ENCODE data around the gene MCM3AP.
"Not testable (repeated sequence)": the region's sequence is repeated elsewhere in the genome, so short reads cannot be mapped to it uniquely, and the experiment has no call there.

Gene MCM3AP

GRCh38 chr21:46311568-46311967 lies 26.2 kb upstream of the MCM3AP start:
- DNase-seq (ENCODE audit: low read depth, low spot score): no peak

GRCh38 chr21:46310260-46310659 lies 24.8 kb upstream of the MCM3AP start:
- not testable (repeated sequence) for DNase-seq (ENCODE audit: low read depth, low spot score)

- no peak for DNase-seq (ENCODE audit: low read depth, low spot score)
Observed at GRCh38 chr21:46308431-46308830, 23.0 kb upstream of the MCM3AP start.

GRCh38 chr21:46307625-46308024 lies 22.2 kb upstream of the MCM3AP start:
- no peak for DNase-seq (ENCODE audit: low read depth, low spot score)

GRCh38 chr21:46304955-46305354 lies 19.5 kb upstream of the MCM3AP start:
- no peak for DNase-seq (ENCODE audit: low read depth, low spot score)

- no peak for DNase-seq (ENCODE audit: low read depth, low spot score)
Observed at GRCh38 chr21:46304437-46304836, 19.0 kb upstream of the MCM3AP start.

GRCh38 chr21:46301759-46302158 lies 16.3 kb upstream of the MCM3AP start:
- DNase-seq (ENCODE audit: low read depth, low spot score): no peak

GRCh38 chr21:46299167-46299566 lies 13.8 kb upstream of the MCM3AP start:
- DNase-seq (ENCODE audit: low read depth, low spot score): no peak

GRCh38 chr21:46297338-46298271 lies 12.2 kb upstream of the MCM3AP start:
- DNase-seq (ENCODE audit: low read depth, low spot score): no peak

- DNase-seq (ENCODE audit: low read depth, low spot score): no peak
Observed at GRCh38 chr21:46295996-46296752, 10.8 kb upstream of the MCM3AP start.

GRCh38 chr21:46295177-46295770 lies 9.9 kb upstream of the MCM3AP start:
- no peak for DNase-seq (ENCODE audit: low read depth, low spot score)

GRCh38 chr21:46294647-46295176 lies 9.3 kb upstream of the MCM3AP start:
- DNase-seq (ENCODE audit: low read depth, low spot score): no peak

- no peak for DNase-seq (ENCODE audit: low read depth, low spot score)
Observed at GRCh38 chr21:46291561-46291960, 6.2 kb upstream of the MCM3AP start.

- no peak for DNase-seq (ENCODE audit: low read depth, low spot score)
Observed at GRCh38 chr21:46289655-46290179, 4.3 kb upstream of the MCM3AP start.

GRCh38 chr21:46287541-46287940 lies 2.1 kb upstream of the MCM3AP start:
- no peak for DNase-seq (ENCODE audit: low read depth, low spot score)

- no peak for DNase-seq (ENCODE audit: low read depth, low spot score)
Observed at GRCh38 chr21:46286648-46287002, 1.2 kb upstream of the MCM3AP start.

GRCh38 chr21:46285761-46286647 lies 593 bp upstream of the MCM3AP start, which contains the start of gene YBEY:
Gene YBEY, plus strand, starts transcription at chr21:46286342. Its CDS starts 572 bp downstream, at chr21:46286914.
- DNase-seq (ENCODE audit: low read depth, low spot score): peak; percentile 70

- DNase-seq (ENCODE audit: low read depth, low spot score): no peak
Observed at GRCh38 chr21:46284733-46285132, 678 bp downstream of the MCM3AP start.

- DNase-seq (ENCODE audit: low read depth, low spot score): no peak
Observed at GRCh38 chr21:46284077-46284644, 1.2 kb downstream of the MCM3AP start.

- DNase-seq (ENCODE audit: low read depth, low spot score): no peak
Observed at GRCh38 chr21:46274797-46275390, 10.5 kb downstream of the MCM3AP start.
